SHP77 treated with DMSO at 0.1 percent for 48 hours (cell line): Measurements from ENCODE around the gene PITPNM3.

Source experiments
- DNase-seq: peaks from one replicate; lab custom pipeline; 2025; lab: John Stamatoyannopoulos, UW

Gene PITPNM3

GRCh38 chr17:6462692-6463091 lies 93.7 kb downstream of the PITPNM3 start:
- no peak for DNase-seq

GRCh38 chr17:6461792-6462524 lies 94.4 kb downstream of the PITPNM3 start:
- DNase-seq: no peak

- no peak for DNase-seq
Measured at GRCh38 chr17:6461246-6461645, 95.1 kb downstream of the PITPNM3 start.

- DNase-seq: no peak
Measured at GRCh38 chr17:6460531-6461161, 95.7 kb downstream of the PITPNM3 start.

- DNase-seq: no peak
Measured at GRCh38 chr17:6458460-6458950, 97.8 kb downstream of the PITPNM3 start.

GRCh38 chr17:6457688-6458459 lies 98.5 kb downstream of the PITPNM3 start:
- DNase-seq: no peak

- no peak for DNase-seq
Measured at GRCh38 chr17:6456914-6457687, 99.3 kb downstream of the PITPNM3 start.

GRCh38 chr17:6456321-6456720 lies 100.0 kb downstream of the PITPNM3 start:
- no peak for DNase-seq

- no peak for DNase-seq
Measured at GRCh38 chr17:6455321-6455705, 101.0 kb downstream of the PITPNM3 start.

- no peak for DNase-seq
Measured at GRCh38 chr17:6454495-6455320, 101.6 kb downstream of the PITPNM3 start.

GRCh38 chr17:6453279-6454024 lies 102.9 kb downstream of the PITPNM3 start:
- no peak for DNase-seq

GRCh38 chr17:6452471-6453266 lies 103.7 kb downstream of the PITPNM3 start:
- DNase-seq: no peak

GRCh38 chr17:6450926-6451832 lies 105.2 kb downstream of the PITPNM3 start:
- DNase-seq: no peak

GRCh38 chr17:6449307-6449706 lies 107.0 kb downstream of the PITPNM3 start:
- DNase-seq: no peak

GRCh38 chr17:6448473-6448872 lies 107.9 kb downstream of the PITPNM3 start:
- DNase-seq: no peak

GRCh38 chr17:6446516-6447100 lies 109.7 kb downstream of the PITPNM3 start:
- DNase-seq: no peak

- no peak for DNase-seq
Measured at GRCh38 chr17:6444571-6445335, 111.6 kb downstream of the PITPNM3 start.
